Fibroblast of lung (primary cell): ENCODE results near the gene PRDX4.

Experiments
- CTCF ChIP-seq, 2 donors: IDR thresholded peaks in 1 of 2; conservative IDR thresholded peaks in 1 of 2; 1 replicate in 1 of 2; 2 replicates in 1 of 2; pipeline ENCODE4 v1.5.1; 2011 to 2012; ENCODE audit warnings: low read length in 2 of 2, control low read depth in 1 of 2, inconsistent platforms in 1 of 2, low read depth in 1 of 2, mild to moderate bottlenecking in 1 of 2
- EZH2 ChIP-seq: IDR thresholded peaks from 2 replicates; pipeline ENCODE4 v1.5.1; 2012; ENCODE audit warnings: low read length, control low read depth, mild to moderate bottlenecking; ENCODE audit errors: missing control alignments

GRCh38 chrX:23628131-23628530 lies 39.2 kb upstream of the PRDX4 start:
- no peak for TF ChIP-seq CTCF (conservative IDR thresholded peaks at IDR 0.05 in 1 of 2, IDR thresholded peaks at IDR 0.05 in 1 of 2; ENCODE audit: low read depth in 1 of 2, low read length in 2 of 2)
- TF ChIP-seq EZH2, result no peak
